ENCODE data around the gene STAMBP.

GRCh38 chr2:73919596-73920228, 91.0 kb downstream of the STAMBP start:
- TF ChIP-seq TRIM24 (CRISPR knock-in tag; IDR thresholded peaks at IDR 0.05) (no peak), MXD1 (CRISPR knock-in tag; IDR thresholded peaks at IDR 0.05) (no peak), POLR2AphosphoS5 (IDR thresholded peaks at IDR 0.05; ENCODE audit: low read depth, low read length) (no peak), ZBTB21 (CRISPR knock-in tag; IDR thresholded peaks at IDR 0.05) (no peak), POGK (CRISPR knock-in tag; conservative IDR thresholded peaks at IDR 0.05) (no peak), ZNF773 (CRISPR knock-in tag; IDR thresholded peaks at IDR 0.05; ENCODE audit: borderline replicate concordance) (no peak), ZNF775 (CRISPR knock-in tag; IDR thresholded peaks at IDR 0.05; ENCODE audit: borderline replicate concordance) (no peak), CTCF (CRISPR knock-in tag; IDR thresholded peaks at IDR 0.05) (no peak), ZNF747 (CRISPR knock-in tag; IDR thresholded peaks at IDR 0.05; ENCODE audit: borderline replicate concordance) (no peak), MXI1 (IDR thresholded peaks at IDR 0.05; ENCODE audit: borderline replicate concordance, low read depth, low read length) (no peak)
